ENCODE results near the gene BIN1. TPM values are rescaled to one million over a fixed set of nuclear protein-coding genes. Genes with fewer than 3 reads are reported as not detected.

BIN1 gene
- total RNA-seq, 1 donor from 2014 or later: 17.9 TPM

- ATAC-seq (peak; percentile 17), DNase-seq (ENCODE audit: missing footprints) (no peak)
- intact Hi-C loops (cut with DNase I): loop anchor here (5.0 to 10.0 kb wide), 2 partner anchors 39 to 188 kb away; partner anchors contain the start of gene ERCC3
Measured at GRCh38 chr2:127106457-127106990, 430 bp downstream of the BIN1 start.

DNA sequence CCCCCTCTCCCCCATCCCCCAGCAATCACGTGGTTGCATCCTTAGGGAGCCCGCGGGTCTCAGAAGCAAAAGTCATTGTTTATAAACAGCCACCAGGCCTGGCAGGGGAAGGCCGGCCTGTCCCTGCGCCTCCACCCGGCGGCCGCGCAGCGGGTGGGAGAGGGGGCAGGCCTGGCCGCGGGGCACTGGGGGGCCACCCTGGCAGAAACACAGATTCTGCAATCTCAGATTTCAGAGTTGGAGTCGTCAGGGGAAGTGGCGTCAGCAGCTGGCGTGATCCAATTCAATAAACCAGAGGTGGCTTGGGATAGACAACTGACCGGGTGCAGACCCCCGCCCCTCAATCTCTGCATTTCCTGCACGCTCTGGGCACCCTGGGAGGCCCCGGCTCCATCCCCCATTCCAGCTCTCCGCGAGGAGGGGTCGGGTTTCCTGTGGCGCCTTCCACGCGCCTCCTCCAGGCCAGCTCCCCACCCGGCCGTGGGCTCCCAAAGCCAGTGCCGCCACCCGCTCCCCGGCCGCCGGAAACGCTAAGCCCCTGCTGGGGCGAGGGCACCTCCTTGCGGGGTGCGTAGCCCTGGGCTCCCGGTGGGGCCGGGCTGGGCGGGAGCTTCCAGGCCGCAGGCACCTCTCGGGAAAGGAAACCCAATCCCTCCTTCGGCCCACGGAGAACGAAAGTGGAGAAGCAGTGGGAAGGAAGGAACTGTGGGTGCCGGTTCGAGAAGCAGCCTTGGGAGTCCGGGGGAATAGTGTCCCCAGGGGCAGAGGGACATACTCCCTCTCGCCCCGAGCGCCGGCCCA, 1.1 kb downstream of the BIN1 start:
- ATAC-seq (peak; percentile 4), DNase-seq (ENCODE audit: missing footprints) (peak; percentile 72)
- intact Hi-C loops (cut with DNase I): loop anchor here (5.0 to 10.0 kb wide), 2 partner anchors 39 to 189 kb away; partner anchors contain the start of gene ERCC3

- intact Hi-C loops (cut with DNase I): loop anchor here (5.0 to 10.0 kb wide), 2 partner anchors 38 to 190 kb away; partner anchors contain the start of gene ERCC3
- DNase-seq (ENCODE audit: missing footprints) (peak; percentile 56), ATAC-seq (no peak)
Measured at GRCh38 chr2:127104881-127105655, 1.9 kb downstream of the BIN1 start.

DNA sequence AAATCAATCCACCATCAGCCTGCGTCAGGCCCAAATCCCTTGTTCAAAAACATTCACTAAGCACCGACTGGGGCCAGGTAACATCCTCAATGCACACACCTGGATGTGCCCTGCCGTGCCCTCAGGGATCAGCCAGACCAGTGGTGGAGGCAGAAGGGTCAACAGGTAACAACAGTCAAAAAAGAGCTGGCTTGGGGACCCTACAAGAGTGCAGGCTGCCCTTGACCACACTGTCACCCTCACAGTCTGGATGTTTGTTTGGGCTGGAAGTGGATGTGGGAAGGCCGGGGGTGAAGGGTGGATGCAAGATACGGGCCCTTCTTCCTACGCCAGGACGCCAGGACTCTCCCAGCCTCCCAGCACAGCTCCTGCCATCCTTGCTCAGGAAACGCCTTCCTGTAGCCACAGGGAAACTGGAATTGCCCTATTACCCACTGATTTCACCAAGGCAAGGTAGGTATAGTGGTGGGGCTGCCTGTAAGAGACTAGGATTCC, 2.7 kb downstream of the BIN1 start:
- intact Hi-C loops (cut with DNase I): loop anchor here (10.0 kb wide), 1 partner anchor 191 kb away; the partner anchor contains the start of gene ERCC3
- DNase-seq (ENCODE audit: missing footprints): peak; percentile 32
- ATAC-seq: no peak

GRCh38 chr2:127103243-127104165, 3.5 kb downstream of the BIN1 start:
- DNase-seq (ENCODE audit: missing footprints): peak; percentile 59
- ATAC-seq: no peak
- intact Hi-C loops (cut with DNase I): loop anchor here (10.0 kb wide), 1 partner anchor 191 kb away; the partner anchor contains the start of gene ERCC3

DNA sequence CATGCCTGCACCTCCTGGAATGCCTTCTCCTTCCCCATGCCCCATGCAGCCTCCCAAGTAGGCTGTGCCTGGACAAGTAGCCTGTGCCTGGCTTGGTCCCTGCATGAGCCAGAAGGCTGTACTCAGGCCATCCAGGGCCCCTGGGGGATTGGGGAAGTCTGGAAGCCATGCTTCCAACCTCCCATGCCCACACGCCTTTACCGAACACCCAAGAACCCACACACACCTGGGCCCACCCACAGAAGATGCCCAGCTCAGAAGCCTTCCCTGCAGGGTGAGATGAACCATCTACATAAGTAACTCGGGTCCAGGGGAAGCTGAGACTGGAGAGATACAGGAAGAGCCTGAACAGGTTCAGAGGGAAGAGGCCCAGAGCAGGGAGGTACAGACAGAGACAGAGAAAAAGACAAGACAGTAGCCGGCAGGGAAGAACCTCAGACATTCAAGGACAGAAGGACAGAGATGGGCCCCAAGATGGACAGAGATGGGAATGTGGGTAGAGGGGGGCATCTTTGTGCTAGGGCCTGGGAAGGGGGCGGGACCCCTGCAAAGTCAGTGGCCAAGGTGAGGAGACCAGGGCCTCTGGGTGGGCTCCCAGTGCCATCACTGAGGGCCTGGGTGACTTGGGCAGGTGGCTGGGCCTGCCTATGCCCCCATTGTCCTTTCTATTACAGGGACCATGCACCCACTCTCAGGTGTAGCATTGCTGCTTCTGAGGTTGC, 4.3 kb downstream of the BIN1 start:
- DNase-seq (ENCODE audit: missing footprints) (no peak), ATAC-seq (no peak)
- intact Hi-C loops (cut with DNase I): loop anchor here (10.0 kb wide), 1 partner anchor 192 kb away; the partner anchor contains the start of gene ERCC3

DNA sequence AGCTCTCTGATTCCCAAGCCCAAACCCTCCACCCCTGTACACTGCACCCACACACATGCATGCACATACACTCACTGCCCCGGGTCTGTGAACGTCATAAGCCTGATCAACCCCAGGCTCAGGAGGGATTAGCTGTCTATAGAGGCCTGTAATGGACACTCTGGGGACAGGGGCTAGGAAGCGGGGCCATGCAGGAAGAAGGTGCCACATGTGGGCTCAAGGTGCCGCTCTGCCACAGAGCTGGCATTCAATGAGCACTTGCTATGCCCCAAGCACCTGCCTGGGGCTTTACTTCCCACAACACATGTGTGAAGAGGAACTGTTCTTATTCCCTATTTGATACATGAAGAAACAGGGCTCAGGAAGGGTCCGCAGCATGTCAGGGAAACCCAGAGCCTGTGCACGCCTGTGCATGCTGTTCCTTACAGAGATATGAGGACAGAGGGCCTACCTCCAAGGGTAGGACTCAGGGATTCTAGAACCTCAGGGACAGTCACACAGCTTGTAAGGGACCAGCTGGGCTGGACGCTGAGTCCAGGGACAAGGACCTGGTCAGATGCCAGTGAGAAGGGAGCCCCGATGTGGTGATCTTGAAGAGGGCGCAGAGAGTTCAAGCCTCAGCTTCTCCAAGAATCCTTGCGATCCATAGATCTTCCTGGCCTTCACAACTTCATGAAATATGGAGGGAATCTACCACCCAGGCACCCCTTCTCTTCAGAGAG, 5.0 kb downstream of the BIN1 start:
- DNase-seq (ENCODE audit: missing footprints) (no peak), ATAC-seq (no peak)
- intact Hi-C loops (cut with DNase I): loop anchor here (10.0 kb wide), 1 partner anchor 193 kb away; the partner anchor contains the start of gene ERCC3

DNA sequence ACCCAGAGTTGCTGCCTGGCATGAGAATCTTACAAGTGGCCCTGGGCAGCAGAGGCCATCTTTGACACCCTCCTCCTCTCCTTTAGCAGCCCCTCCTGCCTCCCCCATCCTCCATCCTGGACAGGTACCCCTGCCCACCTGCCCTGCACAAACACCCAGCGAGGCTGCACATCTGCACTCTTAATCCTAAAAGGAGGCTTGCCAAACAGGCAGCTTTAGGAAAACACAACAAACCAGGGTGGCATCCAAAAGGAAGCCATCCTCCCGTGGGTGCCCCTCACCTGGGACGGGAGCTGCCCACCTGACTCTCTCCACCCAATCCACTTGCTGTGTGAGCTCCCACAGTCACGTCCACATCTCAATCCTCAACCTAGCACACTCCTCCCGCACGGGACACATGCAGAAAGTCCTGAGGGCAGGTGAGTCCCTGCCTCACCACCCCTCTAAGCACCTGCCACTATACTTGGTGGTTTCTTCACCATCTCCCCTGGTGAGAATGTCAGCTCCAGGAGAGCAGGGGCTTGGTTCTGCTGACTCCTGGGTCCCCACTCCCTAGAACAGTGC, 5.8 kb downstream of the BIN1 start:
- DNase-seq (ENCODE audit: missing footprints): no peak
- no peak for ATAC-seq
- intact Hi-C loops (cut with DNase I): loop anchor here (10.0 kb wide), 1 partner anchor 194 kb away; the partner anchor contains the start of gene ERCC3

DNA sequence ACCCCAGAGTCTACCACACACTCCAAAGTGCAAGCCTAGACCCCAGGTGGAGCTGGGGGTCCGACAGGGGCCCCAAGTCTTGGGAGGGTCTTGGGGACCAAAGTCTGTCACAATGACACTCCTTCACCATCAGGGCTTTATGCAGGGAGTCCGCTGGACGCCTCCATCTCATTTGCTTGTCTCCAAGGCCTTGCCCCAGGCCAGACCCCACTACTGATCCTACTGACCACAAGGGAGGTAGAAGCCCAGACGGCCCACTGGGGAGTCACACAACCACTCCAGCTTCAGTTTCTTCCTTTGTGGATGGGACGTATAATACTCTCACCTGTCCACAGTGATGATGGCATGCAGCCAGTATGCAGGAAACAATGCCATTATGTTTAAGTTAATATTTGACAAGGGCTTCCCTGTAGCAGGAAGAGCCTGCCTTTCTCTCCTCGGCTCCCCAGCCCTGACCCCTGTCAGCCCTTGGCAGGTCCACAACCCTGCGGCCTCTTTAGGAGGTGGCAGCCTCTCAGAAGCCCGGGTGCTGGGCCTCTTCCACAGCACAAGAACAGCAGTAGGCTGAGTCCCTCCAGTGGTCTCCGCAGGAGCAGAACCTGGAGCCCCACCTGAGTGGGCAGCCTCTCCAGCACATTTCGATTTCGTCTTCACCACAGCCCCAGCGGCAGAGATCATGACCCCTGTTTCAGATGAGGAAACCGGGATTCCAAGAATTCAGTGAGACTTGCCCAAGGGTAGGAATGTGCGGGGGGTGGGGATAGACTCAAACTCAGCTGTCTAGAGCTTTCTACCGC, 6.5 kb downstream of the BIN1 start:
- ATAC-seq (no peak), DNase-seq (ENCODE audit: missing footprints) (peak; percentile 53)
- intact Hi-C loops (cut with DNase I): loop anchor here (10.0 kb wide), 1 partner anchor 194 kb away; the partner anchor contains the start of gene ERCC3

GRCh38 chr2:127098711-127099110, 8.2 kb downstream of the BIN1 start:
- intact Hi-C loops (cut with DNase I): no loop called here
- ATAC-seq: no peak
- peak; percentile 70 for DNase-seq (ENCODE audit: missing footprints)

DNA sequence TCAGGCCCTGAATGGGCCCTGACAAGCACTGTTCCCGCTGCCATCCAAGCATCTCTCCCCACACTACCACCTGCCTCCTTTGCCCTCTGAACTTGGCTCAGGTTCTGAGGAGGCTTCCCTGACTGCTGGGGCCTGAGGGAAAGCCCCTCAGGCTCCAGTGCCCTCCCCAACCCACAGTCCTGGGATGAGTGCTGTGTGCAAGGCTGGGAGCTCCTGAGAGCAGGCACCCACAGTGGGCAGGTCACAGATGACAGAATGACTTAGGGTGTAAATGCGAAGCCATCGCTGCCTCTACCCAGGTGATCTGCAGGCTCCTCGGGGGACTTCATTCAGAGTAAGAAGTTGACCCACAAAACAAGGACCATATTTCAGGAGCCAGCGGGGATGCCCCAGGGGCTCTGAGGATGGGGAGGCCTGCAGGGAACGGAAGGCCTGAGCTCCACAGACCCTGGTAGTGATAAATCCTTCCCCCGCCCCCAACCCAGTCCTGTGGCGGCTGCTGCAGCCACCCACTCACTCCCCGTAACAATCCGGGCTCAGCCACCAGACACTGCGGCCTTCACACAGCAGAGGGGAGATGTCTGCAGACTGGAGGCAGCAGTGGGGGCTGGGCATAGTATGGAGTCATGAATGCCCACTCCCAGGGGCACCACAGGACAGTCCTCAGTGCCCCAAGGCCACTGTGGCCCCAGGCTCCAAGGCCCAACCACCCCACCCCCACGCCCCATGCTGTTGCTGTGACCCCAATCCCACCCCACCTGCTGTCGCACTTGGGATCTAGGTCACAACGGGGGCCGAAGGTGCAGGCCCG, 8.9 kb downstream of the BIN1 start:
- ATAC-seq (no peak), DNase-seq (ENCODE audit: missing footprints) (peak; percentile 30)
- intact Hi-C loops (cut with DNase I): no loop called here

- no peak for ATAC-seq
- DNase-seq (ENCODE audit: missing footprints): peak; percentile 39
- intact Hi-C loops (cut with DNase I): no loop called here
Measured at GRCh38 chr2:127097471-127097765, 9.5 kb downstream of the BIN1 start.

DNA sequence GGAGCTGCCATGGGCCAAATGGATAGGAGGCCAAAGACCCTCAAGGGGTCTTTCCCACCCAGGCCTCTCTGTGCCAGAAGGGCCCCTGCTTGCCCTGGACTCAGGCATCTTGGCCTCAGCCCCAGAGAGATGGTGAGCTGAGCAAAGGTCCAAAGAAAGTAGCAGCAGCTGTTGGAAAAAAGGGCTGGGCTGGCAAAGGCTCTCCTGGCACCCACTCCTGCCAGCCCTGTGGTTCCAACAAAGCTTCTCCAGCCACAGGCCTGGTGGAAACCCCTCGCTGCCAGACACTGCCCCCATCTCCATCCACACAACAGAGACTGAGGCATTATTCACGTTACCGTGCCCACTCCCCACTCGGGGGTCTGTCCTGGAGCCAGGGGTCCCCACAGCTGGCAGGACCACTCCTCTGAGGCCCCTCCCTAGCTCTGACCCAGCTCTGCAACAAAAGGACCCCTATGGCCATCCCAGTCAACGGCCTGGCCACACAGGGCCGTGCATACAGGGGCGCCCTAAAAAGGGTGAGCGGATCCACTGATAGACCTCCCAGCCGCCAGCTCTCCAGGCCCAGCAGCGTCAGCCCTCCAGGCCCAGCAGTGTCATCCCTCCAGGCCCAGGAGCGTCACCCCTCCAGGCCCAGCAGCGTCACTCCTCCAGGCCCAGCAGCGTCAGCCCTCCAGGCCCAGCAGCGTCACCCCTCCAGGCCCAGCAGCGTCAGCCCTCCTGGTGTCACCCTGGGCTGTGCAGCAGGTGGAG, 10.1 kb downstream of the BIN1 start:
- peak; percentile 59 for DNase-seq (ENCODE audit: missing footprints)
- intact Hi-C loops (cut with DNase I): no loop called here
- ATAC-seq: no peak

- DNase-seq (ENCODE audit: missing footprints) (no peak), ATAC-seq (no peak)
- intact Hi-C loops (cut with DNase I): no loop called here
Measured at GRCh38 chr2:127096280-127096679, 10.7 kb downstream of the BIN1 start.
